HG03066 (cell line): ENCODE data around the gene DIP2C.
A peak's percentile ranks its signal among the peaks of the same experiment; 100 is the strongest.
"Not testable (repeated sequence)": the region's sequence is repeated elsewhere in the genome, so short reads cannot be mapped to it uniquely, and the experiment has no call there.

Experiments used
- ATAC-seq: cut with Tn5 transposase; IDR thresholded peaks from one replicate; pipeline ENCODE4 v1.9.1; 2021; ENCODE audit warnings: low read depth; ENCODE audit not compliant: unreplicated experiment

DIP2C gene

GRCh38 chr10:491667-492424, 197.6 kb downstream of the DIP2C start:
- ATAC-seq = no peak

- no peak for ATAC-seq
Observed at GRCh38 chr10:490891-491571, 198.4 kb downstream of the DIP2C start.

- no peak for ATAC-seq
Observed at GRCh38 chr10:490256-490655, 199.2 kb downstream of the DIP2C start.

- ATAC-seq = no peak
Observed at GRCh38 chr10:489330-489729, 200.1 kb downstream of the DIP2C start.

- ATAC-seq = no peak
Observed at GRCh38 chr10:488933-489215, 200.6 kb downstream of the DIP2C start.

GRCh38 chr10:488081-488932, 201.2 kb downstream of the DIP2C start:
- ATAC-seq = no peak

GRCh38 chr10:486666-487322, 202.7 kb downstream of the DIP2C start:
- no peak for ATAC-seq

GRCh38 chr10:486206-486605, 203.3 kb downstream of the DIP2C start:
- ATAC-seq = no peak

GRCh38 chr10:485776-486175, 203.7 kb downstream of the DIP2C start:
- ATAC-seq = no peak

GRCh38 chr10:484925-485661, 204.4 kb downstream of the DIP2C start:
- ATAC-seq = peak; percentile 40

GRCh38 chr10:484441-484924, 205.0 kb downstream of the DIP2C start:
- ATAC-seq = peak; percentile 46

- no peak for ATAC-seq
Observed at GRCh38 chr10:483261-483660, 206.2 kb downstream of the DIP2C start.

- ATAC-seq = no peak
Observed at GRCh38 chr10:482848-483247, 206.6 kb downstream of the DIP2C start.

- no peak for ATAC-seq
Observed at GRCh38 chr10:482051-482501, 207.4 kb downstream of the DIP2C start.

- ATAC-seq = no peak
Observed at GRCh38 chr10:481628-482027, 207.8 kb downstream of the DIP2C start.

- no peak for ATAC-seq
Observed at GRCh38 chr10:480928-481552, 208.4 kb downstream of the DIP2C start.

GRCh38 chr10:480498-480927, 209.0 kb downstream of the DIP2C start:
- ATAC-seq = no peak

GRCh38 chr10:479706-480497, 209.6 kb downstream of the DIP2C start:
- ATAC-seq = not testable (repeated sequence)
